GM23338 (cell line): ENCODE results near the gene SLC37A1. TPM values are rescaled to one million over a fixed set of nuclear protein-coding genes. Genes with fewer than 3 reads are reported as not detected.

Experiments used
- ATAC-seq: fragments of 200-7000 bp; cut with Tn5 transposase; 3 replicates; pipeline ENCODE4 v1.9.1; 2020
- DNase-seq: peaks from one replicate; pipeline ENCODE4 v3.0.0-alpha.2; 2015; ENCODE audit warnings: low spot score
- H2AFZ ChIP-seq: fragments of 200-600 bp; sonication (generic); 2 replicates; pipeline ENCODE4 v1.8.0; 2016; ENCODE audit warnings: antibody characterized with exemption, mild to moderate bottlenecking, moderate library complexity
- H3F3A ChIP-seq: fragments of 200-600 bp; sonication (generic); replicated peaks from 2 replicates; pipeline ENCODE4 v1.8.0; 2017; ENCODE audit warnings: antibody characterized with exemption, mixed run types, low read depth
- H3K27ac ChIP-seq: fragments of 200-600 bp; sonication (generic); 2 replicates; pipeline ENCODE4 v1.6.1; 2016; ENCODE audit warnings: low read depth
- H3K27me3 ChIP-seq: fragments of 200-600 bp; sonication (generic); 2 replicates; pipeline ENCODE4 v1.8.0; 2016; ENCODE audit warnings: mild to moderate bottlenecking, mixed run types, moderate library complexity; ENCODE audit not compliant: insufficient read depth
- H3K36me3 ChIP-seq: fragments of 200-600 bp; sonication (generic); 2 replicates; pipeline ENCODE4 v1.8.0; 2016; ENCODE audit warnings: mild to moderate bottlenecking; ENCODE audit not compliant: insufficient read depth
- H3K4me1 ChIP-seq: fragments of 200-600 bp; sonication (generic); 2 replicates; pipeline ENCODE4 v1.8.0; 2016; ENCODE audit warnings: mild to moderate bottlenecking, moderate library complexity; ENCODE audit not compliant: insufficient read depth
- H3K4me2 ChIP-seq: fragments of 200-600 bp; sonication (generic); 2 replicates; pipeline ENCODE4 v1.7.1; 2017; ENCODE audit warnings: mixed run types
- H3K4me3 ChIP-seq: fragments of 200-600 bp; sonication (generic); 2 replicates; pipeline ENCODE4 v1.6.1; 2016; ENCODE audit warnings: mixed run types
- H3K79me2 ChIP-seq: fragments of 200-600 bp; sonication (generic); replicated peaks from 2 replicates; pipeline ENCODE4 v1.8.0; 2017; ENCODE audit warnings: mild to moderate bottlenecking; ENCODE audit not compliant: insufficient read depth
- H3K9me2 ChIP-seq: fragments of 200-600 bp; sonication (generic); 2 replicates; pipeline ENCODE4 v1.8.0; 2017; ENCODE audit not compliant: insufficient read depth
- H4K20me1 ChIP-seq: fragments of 200-600 bp; sonication (generic); replicated peaks from 2 replicates; pipeline ENCODE4 v1.8.0; 2017; ENCODE audit warnings: mild to moderate bottlenecking; ENCODE audit not compliant: insufficient read depth
- H3K27ac Mint-ChIP-seq: 2 replicates; pipeline ENCODE4 v1.8.0; 2020; ENCODE audit warnings: inconsistent platforms, mild to moderate bottlenecking, moderate library complexity, mixed read lengths
- H3K27me3 Mint-ChIP-seq: 3 replicates; pipeline ENCODE4 v1.8.0; 2022; ENCODE audit warnings: low read depth, mild to moderate bottlenecking, moderate library complexity, mixed read lengths, inconsistent platforms; ENCODE audit not compliant: insufficient read depth, poor library complexity
- H3K36me3 Mint-ChIP-seq: 3 replicates; pipeline ENCODE4 v1.8.0; 2021; ENCODE audit warnings: low read depth, mild to moderate bottlenecking, inconsistent platforms, moderate library complexity, mixed read lengths
- H3K4me1 Mint-ChIP-seq: 3 replicates; pipeline ENCODE4 v1.8.0; 2020; ENCODE audit warnings: mild to moderate bottlenecking, inconsistent platforms, mixed read lengths
- H3K4me3 Mint-ChIP-seq: 3 replicates; pipeline ENCODE4 v1.8.0; 2021; ENCODE audit warnings: moderate library complexity, mild to moderate bottlenecking, inconsistent platforms, mixed read lengths
- H3K9me3 Mint-ChIP-seq: 3 replicates; pipeline ENCODE4 v1.8.0; 2020; ENCODE audit warnings: moderate library complexity, mild to moderate bottlenecking, inconsistent platforms, mixed read lengths
- CREB1 ChIP-seq: fragments of 250-450 bp; sonication (Bioruptor Pico); IDR thresholded peaks from 2 replicates; pipeline ENCODE4 v1.5.0; 2020; ENCODE audit warnings: low read depth, mild to moderate bottlenecking, moderate library complexity
- CTCF ChIP-seq, 2 experiments: fragments of 200-600 bp in 1 of 2; sonication (generic) in 1 of 2; conservative IDR thresholded peaks; 2 replicates each; pipeline versions ENCODE4 v1.5.1 to v1.6.1; 2016 to 2017; ENCODE audit warnings: antibody characterized with exemption in 2 of 2, low read depth in 2 of 2, mild to moderate bottlenecking in 2 of 2, moderate library complexity in 1 of 2
- ETS1 ChIP-seq: IDR thresholded peaks from 2 replicates; pipeline ENCODE4 v1.6.1; 2016; ENCODE audit warnings: antibody characterized with exemption
- EZH2 ChIP-seq: fragments of 200-600 bp; sonication (generic); IDR thresholded peaks from one replicate; pipeline ENCODE4 v1.8.0; 2017; ENCODE audit warnings: antibody characterized with exemption, mild to moderate bottlenecking, low read depth; ENCODE audit not compliant: unreplicated experiment
- EZH2phosphoT487 ChIP-seq: fragments of 200-600 bp; sonication (generic); IDR thresholded peaks from one replicate; pipeline ENCODE4 v1.8.1; 2018; ENCODE audit warnings: antibody characterized with exemption; ENCODE audit not compliant: unreplicated experiment
- JUNB ChIP-seq: IDR thresholded peaks from one replicate; pipeline ENCODE4 v1.6.1; 2016; ENCODE audit warnings: antibody characterized with exemption; ENCODE audit not compliant: unreplicated experiment
- NANOG ChIP-seq: IDR thresholded peaks from 2 replicates; pipeline ENCODE4 v1.6.1; 2016; ENCODE audit warnings: antibody characterized with exemption, borderline replicate concordance
- POLR2AphosphoS5 ChIP-seq: IDR thresholded peaks from 2 replicates; pipeline ENCODE4 v1.6.1; 2016; ENCODE audit warnings: antibody characterized with exemption, low read depth
- STAT1 ChIP-seq: IDR thresholded peaks from one replicate; pipeline ENCODE4 v1.6.1; 2016; ENCODE audit warnings: antibody characterized with exemption; ENCODE audit not compliant: unreplicated experiment
- ZNF114 ChIP-seq: fragments of 250-450 bp; sonication (Bioruptor Pico); IDR thresholded peaks from 2 replicates; pipeline ENCODE4 v1.5.0; 2020; ENCODE audit warnings: mild to moderate bottlenecking, moderate library complexity
- ZNF331 ChIP-seq: fragments of 250-450 bp; sonication (Bioruptor Pico); IDR thresholded peaks from 2 replicates; pipeline ENCODE4 v1.5.0; 2020; ENCODE audit warnings: low read depth, mild to moderate bottlenecking, moderate library complexity
- polyA plus RNA-seq: library from polyadenylated mRNA; unstranded; fragments of >200 nt; fragmentation: Nextera tagmentation; extraction: Ambion mirVana; gene quantifications from 2 replicates; pipeline ENCODE4 v1.2.1, GENCODE V29; 2016
- total RNA-seq: library from RNA; depleted of rRNA; stranded (reverse); fragments of >200 nt; shearing (Covaris generic); gene quantifications from 2 replicates; pipeline ENCODE4 v1.2.3, GENCODE V29; 2014
- TF ChIP-seq, protein P1 (sequence below): IDR thresholded peaks from one replicate; pipeline ENCODE4 v1.6.1; 2018; ENCODE audit warnings: antibody characterized with exemption; ENCODE audit not compliant: unreplicated experiment

The SLC37A1 gene
- total and polyA plus RNA-seq, 2 experiments from 2014 or later, result 14.0 to 30.3 TPM

DNA sequence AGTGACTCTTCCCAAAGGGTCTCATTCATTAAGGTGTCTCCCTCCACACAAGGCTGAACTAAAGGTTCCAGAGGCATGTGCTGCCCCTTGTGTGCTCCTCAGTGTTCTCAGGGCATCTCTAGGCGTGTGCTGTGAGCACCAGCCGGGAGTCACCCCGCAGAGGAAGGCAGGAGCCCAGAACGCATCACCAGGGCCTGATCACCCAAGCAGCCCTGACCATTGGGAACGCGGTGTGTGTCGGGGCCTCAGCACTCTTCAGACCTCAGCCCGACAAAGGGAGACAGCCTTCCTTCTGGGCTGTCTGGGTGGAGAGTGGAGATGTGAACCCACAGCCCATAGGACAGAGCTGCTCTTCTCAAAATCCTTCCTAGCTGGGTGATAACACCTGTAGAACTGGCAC lies 9.1 kb downstream of the SLC37A1 start:
- Histone ChIP-seq H3K4me3 (no peak overlapping the region), H3K9me2 (no peaks in the 10 kb centered on the region), H3K27me3 (no peaks in the 10 kb centered on the region), H3K27ac (no peak overlapping the region), H3K79me2 (peaks cover 34% of the 10 kb centered on the region), H3F3A (peaks cover 3% of the 10 kb centered on the region; the same call in 1 of the 2 replicates), H4K20me1 (no peaks in the 10 kb centered on the region; the same call in 1 of the 2 replicates), H3K4me1 (peaks cover 25% of the 10 kb centered on the region), H3K36me3 (peaks cover 6% of the 10 kb centered on the region; the same call in 1 of the 2 replicates), H3K4me2 (no peak overlapping the region), H2AFZ (no peak overlapping the region)
- TF ChIP-seq CREB1 (CRISPR knock-in tag) (no peak), ZNF331 (no peak), ETS1 (no peak), JUNB (no peak), ZNF114 (CRISPR knock-in tag) (no peak), EZH2 (no peak)
- Mint-ChIP-seq H3K36me3 (peaks cover 63% of the 10 kb centered on the region), H3K27me3 (peaks cover 17% of the 10 kb centered on the region), H3K9me3 (no peaks in the 10 kb centered on the region), H3K27ac (no peak overlapping the region), H3K4me1 (peaks cover 44% of the 10 kb centered on the region), H3K4me3 (no peak overlapping the region)
- no peak for DNase-seq
- no peak for ATAC-seq

DNA sequence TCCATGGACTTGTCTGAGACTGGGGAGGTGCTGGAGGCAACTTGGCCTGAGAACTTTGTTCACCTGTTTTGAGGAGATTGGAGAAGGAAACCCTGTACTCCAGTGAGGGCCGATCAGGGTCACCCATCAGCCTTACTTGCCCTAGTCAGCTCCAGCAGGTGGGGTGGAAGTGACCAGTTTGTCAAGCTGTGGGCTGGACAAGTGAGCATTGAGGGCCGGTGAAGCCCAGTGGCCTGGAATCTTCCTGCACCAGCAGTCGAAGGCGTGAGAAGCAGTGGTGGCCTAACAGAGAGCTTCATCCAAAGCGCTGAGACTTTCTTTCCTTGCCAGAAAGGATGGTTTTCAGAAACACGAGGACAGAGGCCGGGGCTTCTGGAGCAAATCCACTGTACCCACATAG lies 9.6 kb downstream of the SLC37A1 start:
- Histone ChIP-seq H4K20me1 (no peaks in the 10 kb centered on the region; the same call in 1 of the 2 replicates), H3K27ac (no peak overlapping the region), H2AFZ (no peak overlapping the region), H3K9me2 (no peaks in the 10 kb centered on the region), H3K36me3 (peaks cover 6% of the 10 kb centered on the region; the same call in 1 of the 2 replicates), H3K27me3 (no peaks in the 10 kb centered on the region), H3K4me3 (no peak overlapping the region), H3K4me2 (no peak overlapping the region), H3K79me2 (peaks cover 32% of the 10 kb centered on the region), H3F3A (peaks cover 3% of the 10 kb centered on the region; the same call in 1 of the 2 replicates), H3K4me1 (peaks cover 25% of the 10 kb centered on the region)
- ATAC-seq (no peak), DNase-seq (no peak)
- H3K4me1 Mint-ChIP-seq, result peaks cover 43% of the 10 kb centered on the region
- H3K27me3 Mint-ChIP-seq, result peaks cover 16% of the 10 kb centered on the region
- H3K9me3 Mint-ChIP-seq, result no peaks in the 10 kb centered on the region
- H3K36me3 Mint-ChIP-seq, result peaks cover 59% of the 10 kb centered on the region
- H3K4me3 Mint-ChIP-seq, result no peak overlapping the region
- H3K27ac Mint-ChIP-seq, result no peak overlapping the region
- no peak for TF ChIP-seq CREB1 (CRISPR knock-in tag)
- TF ChIP-seq, protein P1, sequence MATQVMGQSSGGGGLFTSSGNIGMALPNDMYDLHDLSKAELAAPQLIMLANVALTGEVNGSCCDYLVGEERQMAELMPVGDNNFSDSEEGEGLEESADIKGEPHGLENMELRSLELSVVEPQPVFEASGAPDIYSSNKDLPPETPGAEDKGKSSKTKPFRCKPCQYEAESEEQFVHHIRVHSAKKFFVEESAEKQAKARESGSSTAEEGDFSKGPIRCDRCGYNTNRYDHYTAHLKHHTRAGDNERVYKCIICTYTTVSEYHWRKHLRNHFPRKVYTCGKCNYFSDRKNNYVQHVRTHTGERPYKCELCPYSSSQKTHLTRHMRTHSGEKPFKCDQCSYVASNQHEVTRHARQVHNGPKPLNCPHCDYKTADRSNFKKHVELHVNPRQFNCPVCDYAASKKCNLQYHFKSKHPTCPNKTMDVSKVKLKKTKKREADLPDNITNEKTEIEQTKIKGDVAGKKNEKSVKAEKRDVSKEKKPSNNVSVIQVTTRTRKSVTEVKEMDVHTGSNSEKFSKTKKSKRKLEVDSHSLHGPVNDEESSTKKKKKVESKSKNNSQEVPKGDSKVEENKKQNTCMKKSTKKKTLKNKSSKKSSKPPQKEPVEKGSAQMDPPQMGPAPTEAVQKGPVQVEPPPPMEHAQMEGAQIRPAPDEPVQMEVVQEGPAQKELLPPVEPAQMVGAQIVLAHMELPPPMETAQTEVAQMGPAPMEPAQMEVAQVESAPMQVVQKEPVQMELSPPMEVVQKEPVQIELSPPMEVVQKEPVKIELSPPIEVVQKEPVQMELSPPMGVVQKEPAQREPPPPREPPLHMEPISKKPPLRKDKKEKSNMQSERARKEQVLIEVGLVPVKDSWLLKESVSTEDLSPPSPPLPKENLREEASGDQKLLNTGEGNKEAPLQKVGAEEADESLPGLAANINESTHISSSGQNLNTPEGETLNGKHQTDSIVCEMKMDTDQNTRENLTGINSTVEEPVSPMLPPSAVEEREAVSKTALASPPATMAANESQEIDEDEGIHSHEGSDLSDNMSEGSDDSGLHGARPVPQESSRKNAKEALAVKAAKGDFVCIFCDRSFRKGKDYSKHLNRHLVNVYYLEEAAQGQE, result no peak
- TF ChIP-seq EZH2phosphoT487, result no peak
- no peak for TF ChIP-seq ZNF114 (CRISPR knock-in tag)
- TF ChIP-seq ZNF331, result no peak
- no peak for TF ChIP-seq CTCF (conservative IDR thresholded peaks at IDR 0.05; ENCODE audit: low read depth in 2 of 2)
- no peak for TF ChIP-seq EZH2
- no peak for TF ChIP-seq NANOG
- TF ChIP-seq JUNB, result no peak
- TF ChIP-seq STAT1, result no peak
- TF ChIP-seq ETS1, result no peak
- TF ChIP-seq POLR2AphosphoS5, result no peak
